Fibroblast of the aortic adventitia (primary cell): ENCODE results near the gene TMEM156. TPM values are rescaled to one million over a fixed set of nuclear protein-coding genes. Genes with fewer than 3 reads are reported as not detected.
"Not testable (repeated sequence)": the region's sequence is repeated elsewhere in the genome, so short reads cannot be mapped to it uniquely, and the experiment has no call there.

Experiments used
- DNase-seq: peaks from one replicate; pipeline ENCODE4 v3.0.0-alpha.2; 2010; ENCODE audit warnings: low read depth
- H3K4me3 ChIP-seq: 2 replicates; pipeline ENCODE4 v1.5.1; 2011; ENCODE audit warnings: low read depth, mild to moderate bottlenecking, control low read depth, low read length, moderate library complexity
- total RNA-seq: library from RNA; depleted of rRNA; stranded (reverse); fragments of >200 nt; gene quantifications from 2 replicates; pipeline ENCODE4 v1.2.3, GENCODE V29; 2012; ENCODE audit warnings: low replicate concordance
- TF ChIP-seq, protein P1 (sequence below): IDR thresholded peaks from 2 replicates; pipeline ENCODE4 v1.5.1; 2011; ENCODE audit warnings: mild to moderate bottlenecking, low read length, control low read depth, inconsistent platforms; ENCODE audit not compliant: insufficient read depth

TMEM156 gene
- total RNA-seq, 1 donor, result 0.18 TPM

- TF ChIP-seq, protein P1, sequence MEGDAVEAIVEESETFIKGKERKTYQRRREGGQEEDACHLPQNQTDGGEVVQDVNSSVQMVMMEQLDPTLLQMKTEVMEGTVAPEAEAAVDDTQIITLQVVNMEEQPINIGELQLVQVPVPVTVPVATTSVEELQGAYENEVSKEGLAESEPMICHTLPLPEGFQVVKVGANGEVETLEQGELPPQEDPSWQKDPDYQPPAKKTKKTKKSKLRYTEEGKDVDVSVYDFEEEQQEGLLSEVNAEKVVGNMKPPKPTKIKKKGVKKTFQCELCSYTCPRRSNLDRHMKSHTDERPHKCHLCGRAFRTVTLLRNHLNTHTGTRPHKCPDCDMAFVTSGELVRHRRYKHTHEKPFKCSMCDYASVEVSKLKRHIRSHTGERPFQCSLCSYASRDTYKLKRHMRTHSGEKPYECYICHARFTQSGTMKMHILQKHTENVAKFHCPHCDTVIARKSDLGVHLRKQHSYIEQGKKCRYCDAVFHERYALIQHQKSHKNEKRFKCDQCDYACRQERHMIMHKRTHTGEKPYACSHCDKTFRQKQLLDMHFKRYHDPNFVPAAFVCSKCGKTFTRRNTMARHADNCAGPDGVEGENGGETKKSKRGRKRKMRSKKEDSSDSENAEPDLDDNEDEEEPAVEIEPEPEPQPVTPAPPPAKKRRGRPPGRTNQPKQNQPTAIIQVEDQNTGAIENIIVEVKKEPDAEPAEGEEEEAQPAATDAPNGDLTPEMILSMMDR, result no peak
- no peak overlapping the region for H3K4me3 ChIP-seq
- DNase-seq, result no peak
Measured at GRCh38 chr4:39023059-39023458, 9.2 kb downstream of the TMEM156 start.

- H3K4me3 ChIP-seq, result no peak overlapping the region
- DNase-seq, result no peak
- TF ChIP-seq, protein P1, result no peak
Measured at GRCh38 chr4:39022241-39022640, 10.0 kb downstream of the TMEM156 start.

DNA sequence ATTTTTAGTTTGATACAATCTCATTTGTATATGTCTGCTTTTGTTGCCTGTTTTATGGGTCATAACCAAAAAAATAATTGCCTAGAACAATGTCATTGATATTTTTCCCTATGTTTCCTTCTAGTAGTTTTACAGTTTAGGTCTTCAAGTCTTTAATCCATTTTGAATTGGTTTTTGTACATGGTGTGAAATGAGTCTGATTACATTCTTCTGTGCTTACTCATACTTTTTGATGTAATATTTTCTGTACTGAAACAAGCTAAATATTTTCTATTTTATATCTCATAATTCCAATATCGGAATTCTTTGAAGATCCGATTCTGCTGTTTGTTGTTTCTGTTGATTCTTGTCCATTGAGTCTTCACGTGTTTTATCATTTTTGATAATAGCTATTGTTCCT lies 10.6 kb downstream of the TMEM156 start:
- H3K4me3 ChIP-seq, result no peak overlapping the region
- DNase-seq, result peak; percentile 18
- TF ChIP-seq, protein P1, result no peak

- TF ChIP-seq, protein P1, result no peak
- DNase-seq, result no peak
- no peak overlapping the region for H3K4me3 ChIP-seq
Measured at GRCh38 chr4:39020130-39020529, 12.1 kb downstream of the TMEM156 start.

GRCh38 chr4:39014028-39014427 lies 18.2 kb downstream of the TMEM156 start:
- TF ChIP-seq, protein P1, result no peak
- no peak overlapping the region for H3K4me3 ChIP-seq
- DNase-seq, result no peak

DNA sequence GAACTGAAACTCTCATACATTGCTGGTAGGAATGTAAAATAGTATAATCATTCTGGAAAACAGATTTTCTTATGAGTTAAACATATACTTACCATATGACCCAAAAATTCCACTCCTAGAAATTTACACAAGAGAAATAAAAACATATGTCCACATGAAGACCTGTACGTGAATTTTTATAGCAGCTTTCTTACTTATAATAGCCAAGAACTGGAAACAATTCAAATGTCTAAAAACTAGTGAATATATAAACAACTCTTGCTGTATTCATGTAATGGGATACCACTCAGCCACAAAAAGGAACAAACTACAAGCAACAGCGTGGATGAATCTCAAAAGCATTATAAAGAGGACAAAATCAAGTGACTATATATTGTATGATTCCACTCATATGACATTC lies 27.5 kb downstream of the TMEM156 start:
- H3K4me3 ChIP-seq, result no peak overlapping the region
- TF ChIP-seq, protein P1, result no peak
- no peak for DNase-seq

DNA sequence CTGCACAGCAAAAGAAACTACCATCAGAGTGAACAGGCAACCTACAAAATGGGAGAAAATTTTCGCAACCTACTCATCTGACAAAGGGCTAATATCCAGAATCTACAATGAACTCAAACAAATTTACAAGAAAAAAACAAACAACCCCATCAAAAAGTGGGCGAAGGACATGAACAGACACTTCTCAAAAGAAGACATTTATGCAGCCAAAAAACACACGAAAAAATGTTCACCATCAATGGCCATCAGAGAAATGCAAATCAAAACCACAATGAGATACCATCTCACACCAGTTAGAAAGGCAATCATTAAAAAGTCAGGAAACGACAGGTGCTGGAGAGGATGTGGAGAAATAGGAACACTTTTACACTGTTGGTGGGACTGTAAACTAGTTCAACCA lies 30.2 kb downstream of the TMEM156 start:
- not testable (repeated sequence) for H3K4me3 ChIP-seq, DNase-seq
